Common myeloid progenitor, CD34-positive (primary cell): ENCODE measurements around the gene COPZ2.

ENCODE experiments used
- CTCF ChIA-PET: fragments of 350-600 bp; sonication (Branson Sonifier 250); formaldehyde crosslinking; loops from one replicate; lab custom pipeline; 2021; ENCODE audit warnings: antibody characterized with exemption; lab: Charles Lee
- POLR2A ChIA-PET: fragments of 350-600 bp; sonication (Branson Sonifier 250); formaldehyde crosslinking; loops from one replicate; lab custom pipeline; 2021; ENCODE audit warnings: antibody characterized with exemption; lab: Charles Lee
- DNase-seq, 3 donors: peaks; one replicate each; pipeline versions ENCODE4 v3.0.0 to v3.0.0-alpha.2; 2013
- H3K27ac ChIP-seq, 2 experiments: 1 replicate in 1 of 2; 2 replicates in 1 of 2; pipeline ENCODE4 v1.7.0; 2013; ENCODE audit warnings: inconsistent platforms in 2 of 2, low read length in 2 of 2, mild to moderate bottlenecking in 2 of 2, low read depth in 1 of 2, moderate library complexity in 1 of 2; ENCODE audit not compliant: severe bottlenecking in 2 of 2, insufficient read depth in 1 of 2, poor library complexity in 1 of 2
- H3K27me3 ChIP-seq, 5 experiments: replicated peaks in 2 of 5; 1 replicate in 3 of 5; 2 replicates in 2 of 5; pipeline versions ENCODE4 v1.6.1 to v1.7.0; 2013; ENCODE audit warnings: low read length in 4 of 5, mild to moderate bottlenecking in 2 of 5, moderate library complexity in 2 of 5, inconsistent platforms in 1 of 5; ENCODE audit not compliant: insufficient read depth in 5 of 5, control insufficient read depth in 4 of 5
- H3K36me3 ChIP-seq, 4 experiments: 1 replicate in 2 of 4; 2 replicates in 2 of 4; pipeline versions ENCODE4 v1.6.1 to v1.7.0; 2013; ENCODE audit warnings: low read length in 3 of 4, control low read depth in 1 of 4, mild to moderate bottlenecking in 1 of 4; ENCODE audit not compliant: control insufficient read depth in 4 of 4, insufficient read depth in 4 of 4
- H3K4me1 ChIP-seq, 4 experiments: 1 replicate in 3 of 4; 2 replicates in 1 of 4; pipeline versions ENCODE4 v1.6.1 to v1.7.1; 2013; ENCODE audit warnings: low read length in 3 of 4, mild to moderate bottlenecking in 3 of 4, control low read depth in 1 of 4, inconsistent platforms in 1 of 4, moderate library complexity in 1 of 4; ENCODE audit not compliant: control insufficient read depth in 4 of 4, insufficient read depth in 4 of 4; ENCODE audit errors: control extremely low read depth in 1 of 4
- H3K4me3 ChIP-seq, 7 experiments: 1 replicate in 4 of 7; 2 replicates in 3 of 7; pipeline versions ENCODE4 v1.5.1 to v1.7.0; 2013; ENCODE audit warnings: mild to moderate bottlenecking in 7 of 7, low read length in 6 of 7, moderate library complexity in 6 of 7, inconsistent platforms in 2 of 7, low read depth in 2 of 7, control low read depth in 1 of 7; ENCODE audit not compliant: insufficient read depth in 4 of 7, control insufficient read depth in 1 of 7; ENCODE audit errors: extremely low read depth in 1 of 7
- H3K9me3 ChIP-seq, 5 experiments: 1 replicate in 4 of 5; 2 replicates in 1 of 5; pipeline versions ENCODE4 v1.6.1 to v1.7.1; 2013; ENCODE audit warnings: low read length in 4 of 5, mild to moderate bottlenecking in 2 of 5, inconsistent platforms in 1 of 5, low read depth in 1 of 5, moderate library complexity in 1 of 5; ENCODE audit not compliant: control insufficient read depth in 4 of 5, insufficient read depth in 2 of 5; ENCODE audit errors: control extremely low read depth in 1 of 5
- WGBS: methylation state at CpG from one replicate; pipeline ENCODE4 v1.1.5; 2013; ENCODE audit not compliant: insufficient coverage; 5-methylcytosine and 5-hydroxymethylcytosine counted together

Gene COPZ2

DNA sequence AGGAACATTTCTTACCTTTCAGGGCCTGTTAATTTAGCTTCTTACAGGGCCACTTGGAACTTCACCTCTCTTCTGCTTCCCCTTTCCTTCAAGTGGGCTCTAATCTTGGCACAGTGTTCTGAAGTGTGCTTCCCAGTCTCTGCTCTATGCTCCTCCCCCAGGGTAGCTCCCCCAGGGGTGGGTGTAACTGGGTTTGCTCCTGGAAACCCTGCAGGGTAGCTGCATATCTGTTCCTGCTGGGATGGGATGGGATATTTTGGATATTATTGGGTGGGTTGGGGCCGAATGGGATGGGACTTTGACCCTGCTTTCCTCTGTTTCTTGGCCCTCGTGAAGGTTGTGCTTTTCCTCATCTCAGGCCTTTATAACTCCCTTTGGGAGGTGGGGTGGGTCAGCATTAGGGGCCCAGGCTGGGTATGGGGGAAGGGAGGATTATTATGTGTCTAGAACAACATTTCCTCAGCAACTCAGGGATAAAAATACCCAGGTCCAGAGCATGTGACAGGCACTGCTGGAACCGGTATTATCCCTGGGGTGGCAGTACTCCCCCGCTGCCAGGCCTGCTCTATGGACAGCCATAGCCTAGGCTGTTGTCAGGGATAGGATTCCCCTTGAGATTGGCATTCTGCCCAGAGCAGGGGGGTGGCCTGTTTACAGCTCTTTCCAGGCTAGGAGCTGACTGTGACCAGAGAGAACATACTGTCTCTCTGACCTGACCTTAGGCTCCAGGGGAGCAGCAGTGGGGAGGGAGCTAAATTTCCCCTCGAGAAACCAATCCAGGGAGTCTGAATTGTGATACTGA, 15.6 kb upstream of the COPZ2 start:
- peaks cover 18 to 78% (median 56%) of the 10 kb centered on the region in 4 experiments for H3K36me3 ChIP-seq
- H3K4me3 ChIP-seq = no peak overlapping the region
- DNase-seq = no peak
- no peaks in the 10 kb centered on the region for H3K9me3 ChIP-seq
- peaks cover 0 to 46% (median 39%) of the 10 kb centered on the region in 4 experiments for H3K4me1 ChIP-seq
- ChIA-PET CTCF (interaction anchor here (0.8 to 2.0 kb wide), 9 partner anchors 11 to 565 kb away, joined by 3 to 9 read pairs (median 4); no protein-coding TSS in a partner anchor), POLR2A (no interaction called here)
- WGBS = 100% methylated on average over 1 of the region's 5 CpGs
- no peaks in the 10 kb centered on the region for H3K27me3 ChIP-seq
- H3K27ac ChIP-seq = peak overlapping the region; percentile 18 to 84

DNA sequence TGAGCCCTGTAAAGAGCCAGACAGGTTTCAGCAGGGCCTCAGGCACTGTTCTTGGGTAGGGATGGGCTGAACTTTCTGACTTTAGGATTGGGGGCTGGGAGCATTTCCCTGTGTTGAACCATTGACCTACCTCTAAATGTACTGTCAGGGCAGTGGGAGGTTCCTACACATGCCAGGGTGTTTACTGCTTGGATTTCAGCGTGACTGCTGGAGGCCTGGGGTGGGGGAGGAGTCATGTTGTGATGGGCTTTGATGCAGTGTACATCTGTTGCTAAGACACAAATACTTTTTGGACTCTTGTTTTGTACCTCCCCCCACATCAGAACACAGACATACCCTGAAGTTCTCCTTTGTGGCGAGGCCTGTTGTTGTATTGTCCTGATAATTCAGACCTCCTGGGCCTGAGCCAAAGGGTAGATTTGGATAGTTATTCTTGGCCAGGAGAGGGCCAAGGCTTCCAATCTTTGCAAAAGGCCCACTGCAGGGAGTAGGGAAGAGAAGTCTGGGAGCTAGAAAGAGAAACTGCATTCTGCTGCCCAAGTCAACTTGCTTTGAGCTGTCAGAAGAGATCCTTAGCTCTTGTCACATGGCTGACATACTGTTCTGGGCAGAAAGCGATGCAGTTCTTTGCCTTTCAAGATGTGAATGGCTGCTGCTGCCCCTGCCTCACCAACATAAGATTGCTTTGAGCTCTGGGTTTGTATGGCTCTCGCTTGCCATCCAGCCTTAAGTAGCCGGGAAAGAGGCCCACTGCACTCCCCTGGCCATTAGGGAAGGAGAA, 14.3 kb upstream of the COPZ2 start:
- DNase-seq = peak; percentile 84 to 96 (median 93)
- WGBS = 97% methylated on average over 3 of the region's 5 CpGs
- H3K36me3 ChIP-seq = peaks cover 9 to 65% (median 44%) of the 10 kb centered on the region in 4 experiments
- H3K4me3 ChIP-seq = peak overlapping the region in 1 of 7 experiments; percentile 25
- H3K27me3 ChIP-seq = no peaks in the 10 kb centered on the region
- peaks cover 5 to 52% (median 44%) of the 10 kb centered on the region in 4 experiments for H3K4me1 ChIP-seq
- ChIA-PET POLR2A (no interaction called here), CTCF (interaction anchor here (0.8 to 2.0 kb wide), 8 partner anchors 10 to 567 kb away, joined by 3 to 9 read pairs (median 5); no protein-coding TSS in a partner anchor)
- no peaks in the 10 kb centered on the region for H3K9me3 ChIP-seq
- H3K27ac ChIP-seq = peak overlapping the region; percentile 58 to 84

DNA sequence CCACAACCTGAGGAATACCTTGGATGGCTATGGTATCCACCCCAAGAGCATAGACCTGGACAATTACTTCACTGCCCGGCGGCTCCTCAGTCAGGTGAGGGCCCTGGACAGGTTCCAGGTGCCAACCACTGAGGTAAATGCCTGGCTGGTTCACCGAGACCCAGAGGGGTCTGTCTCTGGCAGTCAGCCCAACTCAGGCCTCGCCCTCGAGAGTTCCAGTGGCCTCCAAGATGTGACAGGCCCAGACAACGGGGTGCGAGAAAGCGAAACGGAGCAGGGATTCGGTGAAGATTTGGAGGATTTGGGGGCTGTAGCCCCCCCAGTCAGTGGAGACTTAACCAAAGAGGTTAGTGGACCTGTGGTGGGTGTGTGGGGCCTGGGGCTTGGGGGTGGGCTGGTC, 13.7 kb upstream of the COPZ2 start:
- no peak for DNase-seq
- POLR2A ChIA-PET = no interaction called here
- Histone ChIP-seq H3K4me3 (peak overlapping the region in 1 of 7 experiments; percentile 16), H3K27ac (peak overlapping the region; percentile 58 to 84), H3K36me3 (peaks cover 6 to 59% (median 39%) of the 10 kb centered on the region in 4 experiments), H3K9me3 (no peaks in the 10 kb centered on the region), H3K27me3 (no peaks in the 10 kb centered on the region), H3K4me1 (peaks cover 7 to 58% (median 49%) of the 10 kb centered on the region in 4 experiments)
- CTCF ChIA-PET = no interaction called here
- WGBS = 96% methylated on average over 10 of the region's 10 CpGs

DNA sequence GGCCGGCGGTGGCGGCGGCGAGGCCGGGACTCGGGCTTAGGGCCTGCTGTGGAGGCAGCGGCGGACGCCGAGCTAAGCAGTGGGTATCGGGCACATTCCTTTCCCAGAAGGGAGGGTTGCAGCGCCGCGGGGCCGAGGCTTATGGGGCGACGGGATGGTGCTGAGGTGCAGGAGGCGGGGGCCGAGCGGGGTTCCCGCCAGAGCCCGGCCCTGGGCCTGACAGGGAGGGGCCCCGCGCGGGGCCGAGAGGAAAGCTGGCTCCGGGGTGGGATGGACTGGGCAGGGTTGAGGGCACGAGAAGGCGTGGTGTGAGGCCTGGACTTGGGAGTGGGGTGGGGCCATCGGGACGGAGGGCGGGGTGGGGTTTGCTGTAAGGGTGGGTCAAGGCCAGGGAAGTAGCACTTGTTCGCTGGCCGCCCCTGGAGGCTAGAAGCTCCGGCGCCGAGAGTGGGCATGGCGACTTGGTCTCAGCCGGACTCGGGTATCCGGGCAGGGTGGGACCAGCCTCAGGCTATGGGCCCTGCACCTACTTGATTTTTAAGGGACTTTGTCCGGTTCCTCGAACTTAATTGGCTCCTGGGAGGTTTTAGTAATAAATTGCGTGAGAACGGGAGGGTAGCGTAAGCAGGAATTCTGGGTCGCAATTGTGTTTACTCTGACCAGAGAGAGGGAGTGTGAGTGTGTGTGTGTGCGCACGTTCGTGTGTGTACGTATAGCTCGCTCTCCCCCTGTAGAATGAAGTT, 11.0 kb upstream of the COPZ2 start:
- peak; percentile 40 to 77 (median 71) for DNase-seq

DNA sequence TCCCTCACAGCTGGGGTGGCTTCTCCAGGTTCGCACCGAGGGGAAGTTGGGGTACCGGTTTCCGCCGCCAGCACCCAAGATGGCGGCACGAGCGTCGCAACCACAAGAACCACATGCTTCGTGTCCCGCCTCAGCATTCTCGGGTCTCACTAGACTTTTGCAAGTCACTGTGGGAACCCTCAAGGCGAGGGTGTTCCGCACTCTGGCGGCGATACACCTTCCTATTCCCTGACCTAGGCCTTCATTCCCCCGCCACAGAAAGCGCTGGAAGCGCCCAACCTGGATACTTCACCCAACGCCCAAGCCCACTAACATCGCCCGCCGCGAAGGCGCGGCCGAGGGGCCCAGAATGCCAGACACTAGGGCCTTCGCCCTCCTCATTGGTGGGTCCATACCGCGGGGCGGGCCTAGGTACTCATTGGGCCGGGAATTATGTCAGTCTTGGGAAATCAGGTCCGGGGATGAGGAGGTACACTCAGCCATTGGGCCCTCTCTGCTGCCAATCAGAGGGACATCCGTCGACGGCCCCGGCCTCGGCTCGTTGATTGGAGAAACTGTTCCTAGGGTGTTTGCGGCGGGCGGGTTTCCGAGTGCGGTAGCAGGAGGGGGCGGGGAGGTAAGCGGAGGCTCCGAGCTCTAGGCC, 10.3 kb upstream of the COPZ2 start, which contains the start of gene NFE2L1:
TSS of gene NFE2L1 (plus strand) at position 619 of the 643 bp plus-strand sequence. CDS start 2,760 bp downstream, outside the sequence.
- POLR2A ChIA-PET = interaction anchor here (0.6 to 1.3 kb wide), 3 partner anchors 17 to 844 kb away, joined by 3 to 8 read pairs (median 4); no protein-coding TSS in a partner anchor
- Histone ChIP-seq H3K36me3 (peaks cover 4 to 30% (median 16%) of the 10 kb centered on the region in 4 experiments), H3K27ac (peak within 1 kb of the TSS; percentile 88 to 94), H3K27me3 (no peaks in the 10 kb centered on the region), H3K4me1 (peaks cover 7 to 54% (median 42%) of the 10 kb centered on the region in 4 experiments), H3K4me3 (peak within 1 kb of the TSS; percentile 79 to 94 (median 84)), H3K9me3 (no peaks in the 10 kb centered on the region)
- DNase-seq = peak; percentile 99 to 100 (median 100)
- CTCF ChIA-PET = interaction anchor here (0.8 to 4.8 kb wide), 12 partner anchors 11 to 221 kb away, joined by 3 to 36 read pairs (median 5); no protein-coding TSS in a partner anchor
- 0% methylated on average over 41 of the region's 47 CpGs for whole genome bisulfite sequencing

More for the DNA sequence above, 11.0 kb upstream of the COPZ2 start:
- under 1% methylated on average over 50 of the region's 53 CpGs for WGBS
- no peaks in the 10 kb centered on the region for H3K9me3 ChIP-seq
- H3K4me3 ChIP-seq = peak overlapping the region; percentile 50 to 94 (median 84)
- H3K36me3 ChIP-seq = peaks cover 4 to 37% (median 22%) of the 10 kb centered on the region in 4 experiments
- H3K4me1 ChIP-seq = peaks cover 7 to 61% (median 49%) of the 10 kb centered on the region in 4 experiments
- POLR2A ChIA-PET = interaction anchor here (0.6 to 1.3 kb wide), 3 partner anchors 14 to 843 kb away, joined by 3 to 8 read pairs (median 4); no protein-coding TSS in a partner anchor
- CTCF ChIA-PET = interaction anchor here (0.9 to 4.8 kb wide), 8 partner anchors 12 to 102 kb away, joined by 3 to 36 read pairs (median 5); no protein-coding TSS in a partner anchor
- peak overlapping the region; percentile 69 to 94 for H3K27ac ChIP-seq
- H3K27me3 ChIP-seq = no peaks in the 10 kb centered on the region
